Smooth muscle cell (in vitro differentiated cells): Measurements from ENCODE around the gene TRIM25. TPM values are rescaled to one million over a fixed set of nuclear protein-coding genes. Genes with fewer than 3 reads are reported as not detected.

Source experiments
- DNase-seq: peaks from one replicate; lab custom pipeline; 2025; ENCODE audit not compliant: unreplicated experiment; lab: John Stamatoyannopoulos, UW
- H2AFZ ChIP-seq: fragments of 200-600 bp; sonication (generic); 2 replicates; pipeline ENCODE4 v1.6.0; 2016; ENCODE audit warnings: antibody characterized with exemption, low read depth, mild to moderate bottlenecking
- H3F3A ChIP-seq: fragments of 200-600 bp; sonication (generic); 2 replicates; pipeline ENCODE4 v1.6.0; 2017; ENCODE audit warnings: antibody characterized with exemption, low read depth
- H3K27ac ChIP-seq: fragments of 200-600 bp; sonication (generic); 2 replicates; pipeline ENCODE4 v1.5.1; 2016; ENCODE audit warnings: low read depth, mild to moderate bottlenecking
- H3K27me3 ChIP-seq: fragments of 200-600 bp; sonication (generic); 2 replicates; pipeline ENCODE4 v1.6.1; 2016; ENCODE audit warnings: low read depth, mild to moderate bottlenecking
- H3K36me3 ChIP-seq: fragments of 200-600 bp; sonication (generic); 2 replicates; pipeline ENCODE4 v1.5.1; 2016; ENCODE audit warnings: low read depth
- H3K4me1 ChIP-seq: fragments of 200-600 bp; sonication (generic); 2 replicates; pipeline ENCODE4 v1.5.1; 2016; ENCODE audit warnings: low read depth
- H3K4me2 ChIP-seq: fragments of 200-600 bp; sonication (generic); 2 replicates; pipeline ENCODE4 v1.6.0; 2016; ENCODE audit warnings: mild to moderate bottlenecking
- H3K4me3 ChIP-seq: fragments of 200-600 bp; sonication (generic); 2 replicates; pipeline ENCODE4 v1.5.1; 2016; ENCODE audit warnings: mild to moderate bottlenecking
- H3K79me2 ChIP-seq: fragments of 200-600 bp; sonication (generic); 2 replicates; pipeline ENCODE4 v1.6.0; 2016; ENCODE audit warnings: low read depth, mild to moderate bottlenecking
- H3K9ac ChIP-seq: fragments of 200-600 bp; sonication (generic); 2 replicates; pipeline ENCODE4 v1.6.0; 2016; ENCODE audit warnings: low read depth
- H3K9me3 ChIP-seq: fragments of 200-600 bp; sonication (generic); replicated peaks from 2 replicates; pipeline ENCODE4 v1.5.1; 2016; ENCODE audit warnings: low read depth
- H4K20me1 ChIP-seq: fragments of 200-600 bp; sonication (generic); 2 replicates; pipeline ENCODE4 v1.6.0; 2016; ENCODE audit warnings: low read depth
- CTCF ChIP-seq: fragments of 200-600 bp; sonication (generic); IDR thresholded peaks from 2 replicates; pipeline ENCODE4 v1.5.1; 2017; ENCODE audit warnings: borderline replicate concordance, mild to moderate bottlenecking, antibody characterized with exemption; ENCODE audit not compliant: insufficient read depth, poor library complexity, severe bottlenecking
- WGBS: methylation state at CpG from one replicate; pipeline ENCODE4 v1.1.7; 2016; ENCODE audit warnings: low lambda C conversion rate; 5-methylcytosine and 5-hydroxymethylcytosine counted together
- polyA plus RNA-seq: library from polyadenylated mRNA; unstranded; fragments of >200 nt; fragmentation: Nextera tagmentation; extraction: Ambion mirVana; gene quantifications from 2 replicates; pipeline ENCODE4 v1.2.1, GENCODE V29; 2016
- total RNA-seq: library from RNA; depleted of rRNA; stranded (reverse); fragments of >200 nt; gene quantifications from 2 replicates; pipeline ENCODE4 v1.2.3, GENCODE V29; 2014

Gene TRIM25
- total and polyA plus RNA-seq, 2 experiments from 2014 or later: 2.6 to 7.1 TPM

GRCh38 chr17:56867948-56868376 lies 45.9 kb downstream of the TRIM25 start:
- H3K9me3 ChIP-seq: no peaks in the 10 kb centered on the region
- WGBS: 2% methylated on average over 2 of the region's 2 CpGs
- no peaks in the 10 kb centered on the region for H4K20me1 ChIP-seq
- no peaks in the 10 kb centered on the region for H3K36me3 ChIP-seq
- no peak for DNase-seq
- no peaks in the 10 kb centered on the region for H3K27me3 ChIP-seq
- H3K4me2 ChIP-seq: no peak overlapping the region
- no peak overlapping the region for H3K27ac ChIP-seq
- H3K9ac ChIP-seq: no peak overlapping the region
- H3K79me2 ChIP-seq: no peaks in the 10 kb centered on the region
- H3F3A ChIP-seq: no peaks in the 10 kb centered on the region
- no peaks in the 10 kb centered on the region for H3K4me1 ChIP-seq
- TF ChIP-seq CTCF: no peak
- H2AFZ ChIP-seq: no peak overlapping the region
- no peak overlapping the region for H3K4me3 ChIP-seq

DNA sequence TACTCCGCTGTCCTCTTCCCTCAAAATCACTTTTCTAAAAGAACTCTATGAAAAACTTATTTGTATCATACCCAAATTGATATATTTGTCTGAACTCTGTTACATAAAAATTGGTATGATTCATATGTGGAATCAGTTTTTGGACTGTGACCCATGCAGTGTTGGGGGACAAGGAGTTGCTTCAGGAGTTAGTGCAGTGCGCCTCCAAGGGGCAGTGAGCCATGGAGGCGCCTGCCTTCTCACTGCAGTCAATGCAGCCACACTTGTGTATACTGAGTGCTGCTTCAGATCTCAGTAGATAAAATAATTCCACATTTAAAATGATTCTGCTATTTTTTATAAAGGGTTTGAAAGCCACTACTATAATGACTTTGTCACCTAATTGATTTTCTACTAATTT lies 47.4 kb downstream of the TRIM25 start:
- TF ChIP-seq CTCF: no peak
- no peak for DNase-seq
- H3K4me3 ChIP-seq: no peak overlapping the region
- no peak overlapping the region for H3K27ac ChIP-seq
- no peaks in the 10 kb centered on the region for H3K79me2 ChIP-seq
- no peaks in the 10 kb centered on the region for H3K4me1 ChIP-seq
- H3K4me2 ChIP-seq: no peak overlapping the region
- H3F3A ChIP-seq: no peaks in the 10 kb centered on the region
- H4K20me1 ChIP-seq: no peaks in the 10 kb centered on the region
- WGBS: 52% methylated on average over 3 of the region's 3 CpGs
- no peaks in the 10 kb centered on the region for H3K36me3 ChIP-seq
- no peak overlapping the region for H2AFZ ChIP-seq
- H3K27me3 ChIP-seq: no peaks in the 10 kb centered on the region
- no peak overlapping the region for H3K9ac ChIP-seq
- no peaks in the 10 kb centered on the region for H3K9me3 ChIP-seq

GRCh38 chr17:56866076-56866475 lies 47.8 kb downstream of the TRIM25 start:
- no peak for TF ChIP-seq CTCF
- H3K79me2 ChIP-seq: no peaks in the 10 kb centered on the region
- no peaks in the 10 kb centered on the region for H3K9me3 ChIP-seq
- H3K4me1 ChIP-seq: no peaks in the 10 kb centered on the region
- no peak overlapping the region for H3K4me2 ChIP-seq
- WGBS: 74% methylated on average over 5 of the region's 5 CpGs
- H3K9ac ChIP-seq: no peak overlapping the region
- no peak overlapping the region for H3K4me3 ChIP-seq
- H3K36me3 ChIP-seq: no peaks in the 10 kb centered on the region
- no peaks in the 10 kb centered on the region for H3K27me3 ChIP-seq
- no peak for DNase-seq
- H4K20me1 ChIP-seq: no peaks in the 10 kb centered on the region
- H2AFZ ChIP-seq: no peak overlapping the region
- H3K27ac ChIP-seq: no peak overlapping the region
- no peaks in the 10 kb centered on the region for H3F3A ChIP-seq

DNA sequence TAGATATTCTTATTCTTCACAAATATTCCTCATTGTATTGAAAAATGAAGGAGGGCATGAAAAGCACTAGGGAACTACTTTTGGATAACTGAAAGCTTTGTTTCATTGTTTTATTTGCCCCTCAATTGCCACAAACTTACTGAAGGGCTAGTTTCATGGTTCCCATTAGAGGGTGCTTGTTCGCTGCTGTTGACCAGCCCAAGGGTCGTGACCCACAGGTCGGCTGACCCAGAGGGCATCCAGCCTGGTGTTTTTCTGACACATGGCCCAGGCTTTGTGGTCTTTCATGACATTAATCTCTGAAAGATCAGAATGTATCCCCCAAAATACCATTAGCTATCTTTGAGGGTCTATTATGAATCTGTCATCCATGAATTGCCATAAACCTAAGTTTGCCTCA lies 49.9 kb downstream of the TRIM25 start:
- no peak overlapping the region for H2AFZ ChIP-seq
- WGBS: 80% methylated on average over 3 of the region's 3 CpGs
- no peaks in the 10 kb centered on the region for H4K20me1 ChIP-seq
- no peak overlapping the region for H3K9ac ChIP-seq
- H3F3A ChIP-seq: no peaks in the 10 kb centered on the region
- no peak overlapping the region for H3K4me3 ChIP-seq
- no peak overlapping the region for H3K27ac ChIP-seq
- H3K27me3 ChIP-seq: no peaks in the 10 kb centered on the region
- H3K4me2 ChIP-seq: no peak overlapping the region
- TF ChIP-seq CTCF: no peak
- H3K9me3 ChIP-seq: no peaks in the 10 kb centered on the region
- DNase-seq: no peak
- H3K79me2 ChIP-seq: no peaks in the 10 kb centered on the region
- H3K4me1 ChIP-seq: no peaks in the 10 kb centered on the region
- no peaks in the 10 kb centered on the region for H3K36me3 ChIP-seq
